ENCODE results near the gene EED.

Gene EED

GRCh38 chr11:86259730-86260129 is 15.2 kb downstream of the EED start:
- DNase-seq = no peak
- H4K5ac ChIP-seq (ENCODE audit: low read length) = no peak overlapping the region
- H3K4me3 ChIP-seq (ENCODE audit: low read length) = no peak overlapping the region
- H2AK5ac ChIP-seq (ENCODE audit: low read length) = no peak overlapping the region
- no peaks in the 10 kb centered on the region for H3K4me1 ChIP-seq (ENCODE audit: control insufficient read depth, low read depth, low read length)
- no peak overlapping the region for H2BK15ac ChIP-seq (replicated peaks; ENCODE audit: low read depth)
- no CpG with 5 or more reads among the region's 1 CpG for WGBS (ENCODE audit: extremely low coverage, insufficient coverage, low lambda C conversion rate)
- no peak overlapping the region for H3K23ac ChIP-seq (ENCODE audit: low read length)
- H3K56ac ChIP-seq (ENCODE audit: low read length) = no peak overlapping the region
- H3K79me2 ChIP-seq (ENCODE audit: control insufficient read depth, insufficient read depth, low read length) = no peaks in the 10 kb centered on the region
- no peak overlapping the region for H2BK120ac ChIP-seq (ENCODE audit: low read depth, low read length)
- no peak overlapping the region for H3K4ac ChIP-seq (ENCODE audit: low read depth, low read length)
- peaks cover 3% of the 10 kb centered on the region for H3K79me1 ChIP-seq (ENCODE audit: low read length)
- no peak overlapping the region for H3K27ac ChIP-seq (ENCODE audit: low read depth, low read length)
- H3K4me2 ChIP-seq (ENCODE audit: low read length) = no peak overlapping the region
- H2BK5ac ChIP-seq (ENCODE audit: low read length) = no peak overlapping the region
- H3K36me3 ChIP-seq (ENCODE audit: control insufficient read depth, insufficient read depth, low read length) = no peaks in the 10 kb centered on the region
- H3K27me3 ChIP-seq (ENCODE audit: insufficient read depth, low read length, poor library complexity) = no peaks in the 10 kb centered on the region
- H4K8ac ChIP-seq (ENCODE audit: low read depth, low read length) = no peak overlapping the region
- no peak overlapping the region for H3K9ac ChIP-seq (ENCODE audit: low read length)
- no peak overlapping the region for H3K18ac ChIP-seq (ENCODE audit: low read length)

- H3K36me3 ChIP-seq (ENCODE audit: control insufficient read depth, insufficient read depth, low read length) = no peaks in the 10 kb centered on the region
- no peak overlapping the region for H2BK5ac ChIP-seq (ENCODE audit: low read length)
- H3K27ac ChIP-seq (ENCODE audit: low read depth, low read length) = no peak overlapping the region
- H3K18ac ChIP-seq (ENCODE audit: low read length) = no peak overlapping the region
- H3K4me2 ChIP-seq (ENCODE audit: low read length) = no peak overlapping the region
- no peak overlapping the region for H4K5ac ChIP-seq (ENCODE audit: low read length)
- H3K79me2 ChIP-seq (ENCODE audit: control insufficient read depth, insufficient read depth, low read length) = no peaks in the 10 kb centered on the region
- H2BK120ac ChIP-seq (ENCODE audit: low read depth, low read length) = no peak overlapping the region
- DNase-seq = peak; percentile 33
- H3K4me1 ChIP-seq (ENCODE audit: control insufficient read depth, low read depth, low read length) = no peaks in the 10 kb centered on the region
- H4K8ac ChIP-seq (ENCODE audit: low read depth, low read length) = no peak overlapping the region
- H3K23ac ChIP-seq (ENCODE audit: low read length) = no peak overlapping the region
- H3K4ac ChIP-seq (ENCODE audit: low read depth, low read length) = no peak overlapping the region
- H3K56ac ChIP-seq (ENCODE audit: low read length) = no peak overlapping the region
- no peak overlapping the region for H3K4me3 ChIP-seq (ENCODE audit: low read length)
- H3K9ac ChIP-seq (ENCODE audit: low read length) = no peak overlapping the region
- H3K79me1 ChIP-seq (ENCODE audit: low read length) = peaks cover 3% of the 10 kb centered on the region
- no CpG with 5 or more reads among the region's 3 CpGs for WGBS (ENCODE audit: extremely low coverage, insufficient coverage, low lambda C conversion rate)
- no peak overlapping the region for H2BK15ac ChIP-seq (replicated peaks; ENCODE audit: low read depth)
- H2AK5ac ChIP-seq (ENCODE audit: low read length) = no peak overlapping the region
- H3K27me3 ChIP-seq (ENCODE audit: insufficient read depth, low read length, poor library complexity) = no peaks in the 10 kb centered on the region
These were observed 16.8 kb downstream of the EED start for GRCh38 chr11:86261328-86261727.

DNA sequence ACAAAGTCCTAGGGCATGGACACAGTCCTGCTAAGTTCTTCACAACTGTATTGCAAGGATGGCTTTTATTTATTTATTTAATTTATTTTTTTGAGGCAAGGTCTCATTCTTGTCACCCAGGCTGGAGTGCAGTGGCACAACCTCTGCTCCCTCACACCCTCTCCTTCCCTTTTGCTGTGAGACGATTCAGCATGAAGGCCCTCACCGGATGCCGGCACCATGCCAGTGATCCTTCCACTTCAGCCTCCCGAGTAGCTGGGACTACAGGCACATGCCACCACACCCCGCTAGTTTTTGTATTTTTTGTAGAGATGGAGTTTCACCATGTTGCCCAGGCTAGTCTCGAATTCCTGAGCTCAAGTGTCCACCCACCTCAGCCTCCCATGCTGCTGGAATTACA is 17.8 kb downstream of the EED start:
- no CpG with 5 or more reads among the region's 6 CpGs for WGBS (ENCODE audit: extremely low coverage, insufficient coverage, low lambda C conversion rate)
- H3K56ac ChIP-seq (ENCODE audit: low read length) = no peak overlapping the region
- H3K4me1 ChIP-seq (ENCODE audit: control insufficient read depth, low read depth, low read length) = no peaks in the 10 kb centered on the region
- no peak overlapping the region for H3K18ac ChIP-seq (ENCODE audit: low read length)
- H4K5ac ChIP-seq (ENCODE audit: low read length) = no peak overlapping the region
- H3K4me2 ChIP-seq (ENCODE audit: low read length) = no peak overlapping the region
- H2BK5ac ChIP-seq (ENCODE audit: low read length) = no peak overlapping the region
- H3K27me3 ChIP-seq (ENCODE audit: insufficient read depth, low read length, poor library complexity) = no peaks in the 10 kb centered on the region
- H3K36me3 ChIP-seq (ENCODE audit: control insufficient read depth, insufficient read depth, low read length) = no peaks in the 10 kb centered on the region
- no peak overlapping the region for H3K27ac ChIP-seq (ENCODE audit: low read depth, low read length)
- H2BK15ac ChIP-seq (replicated peaks; ENCODE audit: low read depth) = no peak overlapping the region
- no peak overlapping the region for H3K23ac ChIP-seq (ENCODE audit: low read length)
- no peak overlapping the region for H2AK5ac ChIP-seq (ENCODE audit: low read length)
- no peak overlapping the region for H4K8ac ChIP-seq (ENCODE audit: low read depth, low read length)
- no peaks in the 10 kb centered on the region for H3K79me2 ChIP-seq (ENCODE audit: control insufficient read depth, insufficient read depth, low read length)
- no peak overlapping the region for H3K4ac ChIP-seq (ENCODE audit: low read depth, low read length)
- H3K9ac ChIP-seq (ENCODE audit: low read length) = no peak overlapping the region
- H3K79me1 ChIP-seq (ENCODE audit: low read length) = peaks cover 1% of the 10 kb centered on the region
- no peak overlapping the region for H3K4me3 ChIP-seq (ENCODE audit: low read length)
- no peak overlapping the region for H2BK120ac ChIP-seq (ENCODE audit: low read depth, low read length)
- DNase-seq = no peak

DNA sequence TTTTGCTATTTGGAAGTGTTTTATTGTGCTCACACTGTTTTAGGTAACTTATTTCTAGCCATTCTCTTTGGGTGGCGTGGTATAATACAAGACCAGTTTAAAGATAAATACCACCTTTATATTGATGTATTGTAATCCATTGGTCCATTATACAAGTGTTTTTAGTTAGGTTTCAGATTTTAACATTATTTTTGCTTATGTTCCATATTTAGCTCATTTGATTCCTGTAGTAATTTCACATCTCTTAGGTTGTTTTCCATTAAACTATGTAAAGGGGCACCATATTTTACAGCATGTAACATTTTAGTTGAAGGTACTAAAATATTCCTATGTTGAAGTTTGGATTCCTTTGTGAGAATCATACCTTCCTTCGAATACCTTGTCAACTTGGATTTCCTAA is 20.1 kb downstream of the EED start:
- H3K4me3 ChIP-seq (ENCODE audit: low read length) = no peak overlapping the region
- no peak overlapping the region for H4K8ac ChIP-seq (ENCODE audit: low read depth, low read length)
- no peak overlapping the region for H3K4me2 ChIP-seq (ENCODE audit: low read length)
- peaks cover 1% of the 10 kb centered on the region for H3K79me1 ChIP-seq (ENCODE audit: low read length)
- no peaks in the 10 kb centered on the region for H3K79me2 ChIP-seq (ENCODE audit: control insufficient read depth, insufficient read depth, low read length)
- no peak overlapping the region for H3K18ac ChIP-seq (ENCODE audit: low read length)
- no peak for DNase-seq
- H3K4me1 ChIP-seq (ENCODE audit: control insufficient read depth, low read depth, low read length) = no peaks in the 10 kb centered on the region
- no peak overlapping the region for H3K9ac ChIP-seq (ENCODE audit: low read length)
- H3K56ac ChIP-seq (ENCODE audit: low read length) = no peak overlapping the region
- H2BK15ac ChIP-seq (replicated peaks; ENCODE audit: low read depth) = no peak overlapping the region
- H2AK5ac ChIP-seq (ENCODE audit: low read length) = no peak overlapping the region
- WGBS (ENCODE audit: extremely low coverage, insufficient coverage, low lambda C conversion rate) = no CpG with 5 or more reads among the region's 2 CpGs
- H2BK120ac ChIP-seq (ENCODE audit: low read depth, low read length) = no peak overlapping the region
- no peak overlapping the region for H3K23ac ChIP-seq (ENCODE audit: low read length)
- no peak overlapping the region for H2BK5ac ChIP-seq (ENCODE audit: low read length)
- H3K36me3 ChIP-seq (ENCODE audit: control insufficient read depth, insufficient read depth, low read length) = no peaks in the 10 kb centered on the region
- no peaks in the 10 kb centered on the region for H3K27me3 ChIP-seq (ENCODE audit: insufficient read depth, low read length, poor library complexity)
- H4K5ac ChIP-seq (ENCODE audit: low read length) = no peak overlapping the region
- H3K4ac ChIP-seq (ENCODE audit: low read depth, low read length) = no peak overlapping the region
- no peak overlapping the region for H3K27ac ChIP-seq (ENCODE audit: low read depth, low read length)

- H3K27me3 ChIP-seq (ENCODE audit: insufficient read depth, low read length, poor library complexity) = no peaks in the 10 kb centered on the region
- H3K4me3 ChIP-seq (ENCODE audit: low read length) = no peak overlapping the region
- no peak overlapping the region for H3K9ac ChIP-seq (ENCODE audit: low read length)
- no peak overlapping the region for H3K18ac ChIP-seq (ENCODE audit: low read length)
- no peak overlapping the region for H3K56ac ChIP-seq (ENCODE audit: low read length)
- no peak overlapping the region for H4K5ac ChIP-seq (ENCODE audit: low read length)
- no peaks in the 10 kb centered on the region for H3K79me2 ChIP-seq (ENCODE audit: control insufficient read depth, insufficient read depth, low read length)
- no peaks in the 10 kb centered on the region for H3K36me3 ChIP-seq (ENCODE audit: control insufficient read depth, insufficient read depth, low read length)
- H2BK5ac ChIP-seq (ENCODE audit: low read length) = no peak overlapping the region
- H2BK120ac ChIP-seq (ENCODE audit: low read depth, low read length) = no peak overlapping the region
- H3K4me1 ChIP-seq (ENCODE audit: control insufficient read depth, low read depth, low read length) = no peaks in the 10 kb centered on the region
- peaks cover 4% of the 10 kb centered on the region for H3K79me1 ChIP-seq (ENCODE audit: low read length)
- no peak for DNase-seq
- no peak overlapping the region for H3K4me2 ChIP-seq (ENCODE audit: low read length)
- H3K4ac ChIP-seq (ENCODE audit: low read depth, low read length) = no peak overlapping the region
- H3K27ac ChIP-seq (ENCODE audit: low read depth, low read length) = no peak overlapping the region
- no peak overlapping the region for H4K8ac ChIP-seq (ENCODE audit: low read depth, low read length)
- H2AK5ac ChIP-seq (ENCODE audit: low read length) = no peak overlapping the region
- H2BK15ac ChIP-seq (replicated peaks; ENCODE audit: low read depth) = no peak overlapping the region
- H3K23ac ChIP-seq (ENCODE audit: low read length) = no peak overlapping the region
These were observed 20.6 kb downstream of the EED start for GRCh38 chr11:86265194-86265593.

DNA sequence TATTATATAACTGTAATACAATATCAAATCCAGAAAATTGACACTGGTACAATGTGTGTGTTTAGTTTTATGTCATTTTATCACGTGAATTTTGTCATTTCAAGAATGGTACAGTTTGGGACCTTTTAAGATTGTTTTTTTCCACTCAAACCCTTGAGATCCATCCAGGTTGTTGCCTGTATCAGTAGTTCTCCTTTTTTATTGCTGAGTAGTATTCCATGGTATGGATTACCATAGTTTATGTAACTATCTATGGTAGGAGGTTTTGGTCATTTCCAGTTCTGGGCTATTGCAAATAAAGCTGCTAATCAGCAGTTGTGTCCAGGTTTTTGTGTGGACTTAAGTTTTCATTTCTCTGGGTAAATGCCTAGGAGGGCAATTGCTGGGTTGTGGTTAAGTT is 25.1 kb downstream of the EED start:
- Histone ChIP-seq H3K56ac (ENCODE audit: low read length) (no peak overlapping the region), H3K4me1 (ENCODE audit: control insufficient read depth, low read depth, low read length) (peaks cover 2% of the 10 kb centered on the region), H4K5ac (ENCODE audit: low read length) (no peak overlapping the region)

More for the DNA sequence above, 25.1 kb downstream of the EED start:
- Histone ChIP-seq H3K79me1 (ENCODE audit: low read length) (peaks cover 3% of the 10 kb centered on the region), H4K8ac (ENCODE audit: low read depth, low read length) (no peak overlapping the region), H3K27me3 (ENCODE audit: insufficient read depth, low read length, poor library complexity) (no peaks in the 10 kb centered on the region), H3K36me3 (ENCODE audit: control insufficient read depth, insufficient read depth, low read length) (no peaks in the 10 kb centered on the region), H3K4ac (ENCODE audit: low read depth, low read length) (no peak overlapping the region), H2AK5ac (ENCODE audit: low read length) (no peak overlapping the region), H3K9ac (ENCODE audit: low read length) (no peak overlapping the region), H3K18ac (ENCODE audit: low read length) (no peak overlapping the region), H2BK120ac (ENCODE audit: low read depth, low read length) (no peak overlapping the region), H3K79me2 (ENCODE audit: control insufficient read depth, insufficient read depth, low read length) (peaks cover under 1% of the 10 kb centered on the region), H3K4me2 (ENCODE audit: low read length) (no peak overlapping the region), H3K23ac (ENCODE audit: low read length) (no peak overlapping the region), H3K27ac (ENCODE audit: low read depth, low read length) (no peak overlapping the region), H3K4me3 (ENCODE audit: low read length) (no peak overlapping the region), H2BK5ac (ENCODE audit: low read length) (no peak overlapping the region), H2BK15ac (replicated peaks; ENCODE audit: low read depth) (no peak overlapping the region)
- no CpG with 5 or more reads among the region's 1 CpG for WGBS (ENCODE audit: extremely low coverage, insufficient coverage, low lambda C conversion rate)
- no peak for DNase-seq
